ENCODE data around the gene SRRD.

SRRD gene

DNA sequence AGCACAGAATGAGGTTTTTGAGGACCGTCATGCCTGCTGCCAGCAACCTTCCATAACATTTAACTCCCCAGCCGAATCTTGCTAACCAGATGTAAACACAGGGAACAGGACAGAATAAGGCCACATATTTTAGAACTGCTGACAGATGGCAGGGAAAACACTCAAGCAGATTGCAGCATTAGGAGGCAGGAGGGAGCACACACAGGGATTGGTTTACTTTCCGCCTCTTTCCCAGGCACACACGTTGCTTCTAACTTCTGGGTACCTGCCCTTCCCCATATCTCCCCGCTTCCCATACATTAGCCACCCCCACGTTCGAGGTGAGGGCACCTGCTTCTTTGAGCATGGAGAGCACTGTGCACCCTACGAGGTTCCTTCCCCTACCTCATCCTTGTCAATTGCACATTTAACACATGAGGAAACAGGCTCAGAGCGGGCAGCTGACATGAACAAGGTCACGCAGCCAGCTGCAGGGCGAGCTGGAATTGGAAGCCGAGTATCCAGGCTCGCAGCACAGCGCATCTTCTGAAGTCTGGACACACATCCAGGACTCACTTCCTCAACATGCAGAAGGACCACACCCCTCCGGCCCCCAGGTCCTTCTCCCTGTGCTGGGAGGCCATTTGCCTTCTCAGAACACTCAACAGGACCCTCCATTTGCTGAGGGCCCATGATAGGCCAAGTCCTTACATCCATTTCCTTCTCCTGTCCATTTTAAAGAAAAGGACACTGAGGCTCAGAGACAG is 35.9 kb upstream of the SRRD start:
- H3K4me3 ChIP-seq (ENCODE audit: low read length) = no peak overlapping the region

DNA sequence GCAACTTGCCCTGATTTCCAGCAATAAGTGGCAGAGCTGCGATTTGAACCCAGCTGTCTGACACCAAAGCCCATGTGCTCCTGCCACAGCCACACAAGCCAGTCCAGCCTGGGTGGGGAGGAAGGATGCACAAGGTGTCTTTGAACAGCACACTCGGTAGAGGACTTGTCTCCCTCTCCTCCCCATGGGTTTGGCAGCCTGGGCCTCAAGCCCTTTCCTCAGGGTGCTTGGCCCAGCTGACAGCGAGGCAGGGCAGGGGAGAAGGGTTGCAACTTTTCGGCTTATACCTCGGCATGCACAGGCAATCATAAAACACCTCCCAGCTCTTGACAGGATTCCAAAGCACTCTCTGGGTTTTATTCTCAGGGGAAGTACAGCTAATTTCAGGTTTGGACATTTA is 35.3 kb upstream of the SRRD start:
- no peak overlapping the region for H3K4me3 ChIP-seq (ENCODE audit: low read length)
- TF ChIP-seq ZNF274 (IDR thresholded peaks at IDR 0.05; ENCODE audit: low read depth, low read length) = no peak

More for the DNA sequence above, 35.9 kb upstream of the SRRD start:
- no peak for TF ChIP-seq ZNF274 (IDR thresholded peaks at IDR 0.05; ENCODE audit: low read depth, low read length)

- TF ChIP-seq ZNF274 (IDR thresholded peaks at IDR 0.05; ENCODE audit: low read depth, low read length) = no peak
- no peak overlapping the region for H3K4me3 ChIP-seq (ENCODE audit: low read length)
Measured at GRCh38 chr22:26448941-26449340, 34.7 kb upstream of the SRRD start.

DNA sequence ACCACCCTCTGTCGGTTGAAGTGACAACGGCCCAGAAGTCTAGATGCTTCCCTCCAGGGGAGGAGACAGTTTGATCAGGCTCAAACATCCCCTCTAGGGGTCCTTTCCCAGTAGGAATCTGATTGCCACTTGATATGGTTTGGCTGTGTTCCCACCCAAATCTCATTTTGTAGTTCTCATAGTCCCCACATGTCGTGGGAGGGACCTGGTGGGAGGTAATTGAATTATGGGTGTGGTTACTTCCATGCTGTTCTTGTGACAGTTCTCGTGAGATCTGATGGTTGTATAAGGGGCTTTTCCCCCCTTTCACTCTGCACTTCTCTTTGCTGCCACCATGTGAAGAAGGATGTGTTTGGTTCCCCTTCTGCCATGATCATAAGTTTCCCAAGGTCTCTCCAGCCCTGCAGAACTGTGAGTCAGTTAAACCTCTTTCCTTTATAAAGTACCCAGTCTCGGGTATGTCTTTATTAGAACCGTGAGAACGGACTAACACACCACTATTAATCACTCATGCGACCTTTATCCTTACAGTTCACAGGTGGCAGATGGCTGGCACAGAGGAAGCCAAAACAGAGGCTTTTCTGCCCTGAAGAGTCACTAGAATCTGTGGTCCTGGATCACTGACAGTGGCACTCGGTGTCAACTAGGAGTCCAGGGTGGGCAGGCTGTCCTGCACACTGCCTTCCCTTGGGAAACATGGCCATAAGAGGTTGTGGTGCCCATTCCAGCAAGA is 33.1 kb upstream of the SRRD start:
- H3K4me3 ChIP-seq (ENCODE audit: low read length) = no peak overlapping the region

DNA sequence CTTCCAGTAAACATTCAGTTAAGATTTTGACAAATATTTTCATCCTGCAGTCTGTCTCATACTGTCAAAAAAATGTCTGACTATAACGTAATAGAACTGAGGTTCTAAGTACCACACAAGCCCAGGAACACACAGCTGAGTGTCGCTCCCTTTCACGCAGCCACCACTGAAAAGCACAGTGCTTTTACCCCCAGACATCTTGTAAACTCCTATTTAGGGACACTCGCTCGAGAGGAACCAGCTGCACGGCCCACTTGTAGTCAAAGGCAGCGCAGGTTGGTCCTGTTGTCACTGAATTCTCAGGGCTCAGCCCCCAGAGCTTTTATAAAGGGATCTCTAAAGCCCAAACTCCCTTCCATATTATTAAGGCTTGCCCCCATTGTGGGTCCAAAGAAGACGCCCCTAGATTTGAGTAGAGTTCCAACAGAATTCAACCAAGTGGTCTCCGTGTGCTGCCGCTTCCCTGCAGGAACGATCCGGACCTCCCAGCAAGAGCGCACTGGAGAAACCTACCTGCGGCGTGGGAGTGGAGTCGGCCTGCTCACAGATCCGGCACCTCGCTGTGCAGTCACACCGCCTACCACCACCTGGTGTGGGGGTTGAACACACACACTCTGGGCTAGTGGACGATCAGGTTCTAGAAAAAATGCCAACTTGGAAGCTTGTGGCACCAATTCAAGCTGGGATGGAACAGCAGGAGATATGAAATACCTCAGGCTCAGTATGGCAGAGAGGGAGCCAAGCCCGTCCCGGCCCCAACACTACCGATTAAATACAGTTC is 31.3 kb upstream of the SRRD start:
- TF ChIP-seq ZNF274 (IDR thresholded peaks at IDR 0.05; ENCODE audit: low read depth, low read length) = no peak

More for the DNA sequence above, 33.1 kb upstream of the SRRD start:
- TF ChIP-seq ZNF274 (IDR thresholded peaks at IDR 0.05; ENCODE audit: low read depth, low read length) = no peak

DNA sequence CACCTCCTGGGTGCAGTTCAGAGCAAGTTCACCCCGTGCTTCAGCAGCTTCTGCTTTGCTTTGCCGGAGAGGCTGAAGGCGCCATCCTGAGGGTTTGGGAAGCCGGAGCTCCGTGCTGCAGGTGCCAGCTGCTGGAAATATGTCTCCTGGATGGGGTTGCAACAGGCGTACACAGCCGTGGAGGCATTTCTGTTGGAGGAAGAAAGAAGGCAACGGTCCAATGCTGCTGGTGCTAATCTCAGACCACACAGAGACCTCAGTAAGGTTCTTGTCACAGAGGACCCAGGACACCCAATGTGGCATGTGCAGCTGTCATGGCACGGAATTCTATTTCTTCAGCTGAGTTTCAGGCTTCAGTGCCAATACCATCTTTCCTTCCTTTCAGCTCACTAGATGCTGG is 30.5 kb upstream of the SRRD start:
- H3K4me3 ChIP-seq (ENCODE audit: low read length) = no peak overlapping the region
- TF ChIP-seq ZNF274 (IDR thresholded peaks at IDR 0.05; ENCODE audit: low read depth, low read length) = no peak

More for the DNA sequence above, 31.3 kb upstream of the SRRD start:
- H3K4me3 ChIP-seq (ENCODE audit: low read length) = no peak overlapping the region

DNA sequence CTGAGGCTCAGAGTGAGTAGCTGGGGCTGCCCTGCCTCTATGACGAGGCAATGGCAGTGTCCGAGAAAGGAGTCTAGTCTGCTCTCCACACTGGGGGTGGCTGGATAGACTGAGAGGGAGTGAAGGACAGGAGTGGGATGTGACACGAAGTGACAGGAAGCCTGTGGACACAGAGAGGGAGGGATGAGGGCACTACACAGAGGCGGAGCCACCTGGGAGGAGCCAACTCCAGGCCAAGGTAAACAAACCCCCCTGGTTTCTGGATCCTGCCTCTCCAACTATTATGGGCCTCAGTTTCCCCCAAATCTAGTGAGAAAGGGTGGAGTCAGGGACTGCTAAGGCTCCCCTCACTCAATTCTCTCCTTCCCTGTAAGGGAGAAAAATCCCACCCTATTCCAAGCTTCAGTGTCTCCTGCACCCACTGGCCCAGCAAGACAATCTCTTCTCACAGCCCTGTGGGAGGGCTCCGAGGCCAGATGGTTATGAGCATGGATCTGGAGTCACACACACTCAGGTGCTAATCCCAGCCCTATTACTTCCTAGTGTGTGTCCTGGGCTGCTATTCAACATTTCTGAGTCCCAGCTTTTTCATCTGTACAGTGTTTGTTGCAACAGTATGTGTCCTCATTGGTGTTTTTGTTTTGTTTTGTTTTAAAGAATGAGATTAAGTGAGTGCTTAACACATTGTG is 29.7 kb upstream of the SRRD start:
- TF ChIP-seq ZNF274 (IDR thresholded peaks at IDR 0.05; ENCODE audit: low read depth, low read length) = no peak
- H3K4me3 ChIP-seq (ENCODE audit: low read length) = no peak overlapping the region

DNA sequence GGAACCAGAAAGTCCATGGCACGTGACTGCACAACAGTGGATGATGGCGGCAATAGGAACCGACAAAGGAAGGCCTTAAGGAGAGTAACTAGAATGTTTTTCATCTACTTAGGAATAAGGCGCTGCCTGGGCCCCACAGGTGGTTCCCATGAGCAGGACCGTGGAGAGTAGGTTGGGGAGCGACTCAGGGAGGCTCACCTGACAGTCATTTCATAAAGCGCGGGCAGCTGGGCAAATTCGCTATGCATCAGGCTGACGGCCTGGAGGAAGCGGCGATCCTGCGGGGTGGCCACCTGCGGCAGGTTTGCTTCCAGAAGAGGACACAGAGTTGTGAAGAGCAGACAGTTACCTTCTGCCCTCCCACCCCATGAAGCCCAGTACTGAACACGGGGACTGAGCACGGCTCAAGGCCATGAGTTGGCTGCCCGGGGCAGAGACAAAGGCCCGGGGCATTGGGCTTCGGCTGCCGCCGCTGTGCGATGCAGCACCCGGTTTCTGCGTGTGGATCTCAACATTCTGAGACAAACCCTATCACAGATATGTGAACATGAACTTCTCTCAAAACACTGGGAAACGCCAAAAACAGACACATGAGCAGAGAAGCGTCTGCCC is 25.9 kb upstream of the SRRD start:
- no peak overlapping the region for H3K4me3 ChIP-seq (ENCODE audit: low read length)
- no peak for TF ChIP-seq ZNF274 (IDR thresholded peaks at IDR 0.05; ENCODE audit: low read depth, low read length)

DNA sequence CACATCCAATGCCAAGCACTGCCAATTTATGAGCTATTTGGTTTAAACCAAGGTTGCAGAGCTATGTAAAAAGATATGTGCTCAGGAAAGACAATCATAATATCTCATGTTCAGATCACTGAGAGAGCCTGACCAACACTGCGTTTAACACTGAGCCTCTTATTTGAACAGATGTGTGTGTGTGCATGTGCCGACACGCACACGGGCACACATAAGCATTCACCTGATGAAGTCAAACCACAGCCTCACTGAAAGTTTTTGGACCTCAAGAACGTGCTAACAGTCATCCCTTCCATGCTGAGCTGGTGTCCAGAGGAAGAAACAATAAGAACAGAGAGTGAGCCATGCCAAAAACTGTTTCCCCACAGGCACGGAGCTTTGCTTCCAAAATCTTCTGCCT is 23.5 kb upstream of the SRRD start:
- H3K4me3 ChIP-seq (ENCODE audit: low read length) = no peak overlapping the region
- TF ChIP-seq ZNF274 (IDR thresholded peaks at IDR 0.05; ENCODE audit: low read depth, low read length) = no peak

GRCh38 chr22:26461188-26461810 is 22.4 kb upstream of the SRRD start:
- H3K4me3 ChIP-seq (ENCODE audit: low read length) = no peak overlapping the region
- no peak for TF ChIP-seq ZNF274 (IDR thresholded peaks at IDR 0.05; ENCODE audit: low read depth, low read length)

DNA sequence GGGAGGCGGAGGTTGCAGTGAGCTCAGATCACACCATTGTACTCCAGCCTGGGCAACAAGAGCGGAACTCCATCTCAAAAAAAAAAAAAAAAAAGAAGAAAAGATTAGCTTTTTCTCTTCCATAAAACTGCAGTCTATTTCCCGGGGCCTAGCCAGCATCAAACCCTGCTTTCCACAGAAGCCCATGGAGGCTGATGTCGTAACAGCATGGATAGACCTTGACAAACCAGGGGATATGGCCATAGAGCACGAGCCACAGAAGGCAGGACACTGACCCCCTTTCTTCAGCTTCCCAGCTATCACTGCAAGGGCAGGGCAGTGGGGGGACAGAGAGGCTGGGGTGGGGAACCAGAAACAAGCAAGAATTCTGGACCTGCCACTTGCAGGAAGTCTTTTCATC is 21.6 kb upstream of the SRRD start:
- no peak for TF ChIP-seq ZNF274 (IDR thresholded peaks at IDR 0.05; ENCODE audit: low read depth, low read length)
- H3K4me3 ChIP-seq (ENCODE audit: low read length) = no peak overlapping the region

DNA sequence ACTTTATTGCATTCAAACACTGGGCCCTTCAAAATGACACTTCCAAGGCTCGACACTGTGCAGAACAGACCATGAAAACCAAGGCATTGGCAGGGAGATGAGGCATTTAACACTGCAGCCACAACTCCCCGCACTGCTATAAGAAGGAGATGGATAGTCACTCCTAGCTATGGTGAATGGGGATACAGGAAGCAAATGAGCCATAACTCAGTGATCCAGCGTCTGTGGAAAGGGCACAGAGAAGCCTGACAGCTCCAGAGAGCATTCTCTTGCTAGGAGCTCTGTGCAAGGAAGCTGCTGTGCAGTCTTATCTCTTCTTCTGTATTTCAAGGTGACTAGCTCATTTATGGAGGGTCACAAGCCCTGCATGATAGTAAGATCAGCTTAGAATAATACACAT is 21.0 kb upstream of the SRRD start:
- no peak overlapping the region for H3K4me3 ChIP-seq (ENCODE audit: low read length)
- TF ChIP-seq ZNF274 (IDR thresholded peaks at IDR 0.05; ENCODE audit: low read depth, low read length) = no peak

DNA sequence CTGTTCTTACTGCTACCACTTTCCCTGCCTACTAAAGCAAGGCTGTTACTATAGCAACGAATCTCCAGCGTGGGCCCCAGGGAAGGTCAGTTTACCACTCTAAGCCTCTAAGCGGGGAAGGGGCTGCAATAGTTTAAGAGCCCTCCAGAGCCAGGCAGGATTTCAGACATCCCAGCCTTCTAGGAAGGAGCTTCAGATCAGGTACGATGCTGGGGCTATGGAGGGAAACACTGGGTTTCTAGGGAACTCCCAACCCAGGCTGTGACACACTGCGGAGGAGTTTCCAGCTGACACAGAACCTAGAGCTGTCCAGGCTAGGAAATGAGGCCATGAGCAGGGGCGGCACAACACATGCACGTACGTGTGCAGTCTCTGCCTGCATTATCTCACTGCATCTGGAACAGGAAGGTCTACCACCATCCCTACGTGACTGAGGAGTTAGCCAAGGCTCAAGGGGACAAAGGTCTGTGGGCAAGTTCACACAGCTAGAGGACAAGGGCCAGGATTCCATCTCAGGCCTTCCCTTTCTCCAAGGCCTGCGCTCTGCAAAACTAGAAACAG is 20.5 kb upstream of the SRRD start:
- no peak overlapping the region for H3K4me3 ChIP-seq (ENCODE audit: low read length)
- TF ChIP-seq ZNF274 (IDR thresholded peaks at IDR 0.05; ENCODE audit: low read depth, low read length) = no peak
